Prostate gland (tissue), 2 donors: ENCODE measurements around the gene VPS36. TPM values are rescaled to one million over a fixed set of nuclear protein-coding genes. Genes with fewer than 3 reads are reported as not detected.

Experiments used
- DNase-seq: peaks from one replicate; pipeline ENCODE4 v3.0.0-alpha.2; 2019; ENCODE audit warnings: low spot score
- H3K27ac ChIP-seq, 2 donors: fragments of 200-600 bp; sonication (generic); 2 replicates each; pipeline ENCODE4 v1.5.1; 2017 to 2019
- H3K27me3 ChIP-seq: fragments of 200-600 bp; sonication (generic); replicated peaks from 2 replicates; pipeline ENCODE4 v1.5.1; 2019; ENCODE audit not compliant: insufficient read depth
- H3K36me3 ChIP-seq, 2 donors: fragments of 200-600 bp; sonication (generic); 1 replicate in 1 of 2; 2 replicates in 1 of 2; pipeline versions ENCODE4 v1.5.1 to v1.8.1; 2017 to 2019
- H3K4me1 ChIP-seq: fragments of 200-600 bp; sonication (generic); replicated peaks from 2 replicates; pipeline ENCODE4 v1.5.1; 2019
- H3K4me3 ChIP-seq, 2 donors: fragments of 200-600 bp; sonication (generic); 2 replicates each; pipeline ENCODE4 v1.5.1; 2017 to 2019
- H3K9me3 ChIP-seq: fragments of 200-600 bp; sonication (generic); 2 replicates; pipeline ENCODE4 v1.5.1; 2017
- POLR2A ChIP-seq: fragments of 450-650 bp; IDR thresholded peaks from one replicate; pipeline ENCODE4 v1.6.1; 2016; ENCODE audit warnings: antibody characterized with exemption, mild to moderate bottlenecking
- POLR2AphosphoS5 ChIP-seq: sonication (generic); formaldehyde crosslinking; IDR thresholded peaks from one replicate; pipeline ENCODE4 v1.6.1; 2017; ENCODE audit warnings: antibody characterized with exemption
- WGBS: methylation state at CpG from one replicate; pipeline ENCODE4 v1.1.5; 2018; 5-methylcytosine and 5-hydroxymethylcytosine counted together
- intact Hi-C: fragments of 100-400 bp; cut with DNase I; formaldehyde crosslinking; loops from one replicate; pipeline ENCODE4 v1.14.2; 2022
- total RNA-seq, 2 donors: library from RNA; depleted of rRNA; stranded (reverse); fragments of >200 nt; gene quantifications; one replicate each; pipeline ENCODE4 v1.1.0, GENCODE V29; 2016
- TF ChIP-seq, protein P1 (sequence below), 4 experiments: fragments of 200-600 bp in 2 of 4; fragments of 450-650 bp in 2 of 4; sonication (generic) in 2 of 4; IDR thresholded peaks; 1 replicate in 3 of 4; 2 replicates in 1 of 4; pipeline ENCODE4 v1.5.1; 2016 to 2019; ENCODE audit warnings: antibody characterized with exemption in 4 of 4, mild to moderate bottlenecking in 2 of 4, moderate library complexity in 2 of 4

VPS36 gene
- total RNA-seq, 2 donors from 2014 or later, result 43.9 to 46.6 TPM

GRCh38 chr13:52449331-52450011 lies 963 bp downstream of the VPS36 start:
- Histone ChIP-seq H3K27me3 (no peaks in the 10 kb centered on the region), H3K27ac (peak overlapping the region; percentile 89 to 96), H3K4me1 (peaks cover 2% of the 10 kb centered on the region), H3K4me3 (peak overlapping the region; percentile 92 to 94), H3K36me3 (no peaks in the 10 kb centered on the region), H3K9me3 (no peaks in the 10 kb centered on the region)
- WGBS, result 3% methylated on average over 10 of the region's 10 CpGs
- TF ChIP-seq POLR2A, result no peak
- TF ChIP-seq POLR2AphosphoS5, result no peak
- TF ChIP-seq, protein P1, sequence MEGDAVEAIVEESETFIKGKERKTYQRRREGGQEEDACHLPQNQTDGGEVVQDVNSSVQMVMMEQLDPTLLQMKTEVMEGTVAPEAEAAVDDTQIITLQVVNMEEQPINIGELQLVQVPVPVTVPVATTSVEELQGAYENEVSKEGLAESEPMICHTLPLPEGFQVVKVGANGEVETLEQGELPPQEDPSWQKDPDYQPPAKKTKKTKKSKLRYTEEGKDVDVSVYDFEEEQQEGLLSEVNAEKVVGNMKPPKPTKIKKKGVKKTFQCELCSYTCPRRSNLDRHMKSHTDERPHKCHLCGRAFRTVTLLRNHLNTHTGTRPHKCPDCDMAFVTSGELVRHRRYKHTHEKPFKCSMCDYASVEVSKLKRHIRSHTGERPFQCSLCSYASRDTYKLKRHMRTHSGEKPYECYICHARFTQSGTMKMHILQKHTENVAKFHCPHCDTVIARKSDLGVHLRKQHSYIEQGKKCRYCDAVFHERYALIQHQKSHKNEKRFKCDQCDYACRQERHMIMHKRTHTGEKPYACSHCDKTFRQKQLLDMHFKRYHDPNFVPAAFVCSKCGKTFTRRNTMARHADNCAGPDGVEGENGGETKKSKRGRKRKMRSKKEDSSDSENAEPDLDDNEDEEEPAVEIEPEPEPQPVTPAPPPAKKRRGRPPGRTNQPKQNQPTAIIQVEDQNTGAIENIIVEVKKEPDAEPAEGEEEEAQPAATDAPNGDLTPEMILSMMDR (IDR thresholded peaks at IDR 0.05), result no peak
- intact Hi-C loops, result loop anchor here (5.0 to 10.0 kb wide), 4 partner anchors 102 to 995 kb away; partner anchors contain the start of genes ALG11, ATP7B, INTS6 and WDFY2
- no peak for DNase-seq

- H3K4me3 ChIP-seq, result no peak overlapping the region
- H3K4me1 ChIP-seq, result no peaks in the 10 kb centered on the region
- H3K9me3 ChIP-seq, result no peaks in the 10 kb centered on the region
- H3K36me3 ChIP-seq, result no peaks in the 10 kb centered on the region
- H3K27me3 ChIP-seq, result no peaks in the 10 kb centered on the region
- no peak for DNase-seq
- no peak overlapping the region for H3K27ac ChIP-seq
- intact Hi-C loops, result no loop called here
- TF ChIP-seq POLR2AphosphoS5 (no peak), POLR2A (no peak)
- TF ChIP-seq, protein P1 (IDR thresholded peaks at IDR 0.05), result no peak
- 79% methylated on average over 5 of the region's 5 CpGs for WGBS
Observed at GRCh38 chr13:52447815-52448552, 2.5 kb downstream of the VPS36 start.

DNA sequence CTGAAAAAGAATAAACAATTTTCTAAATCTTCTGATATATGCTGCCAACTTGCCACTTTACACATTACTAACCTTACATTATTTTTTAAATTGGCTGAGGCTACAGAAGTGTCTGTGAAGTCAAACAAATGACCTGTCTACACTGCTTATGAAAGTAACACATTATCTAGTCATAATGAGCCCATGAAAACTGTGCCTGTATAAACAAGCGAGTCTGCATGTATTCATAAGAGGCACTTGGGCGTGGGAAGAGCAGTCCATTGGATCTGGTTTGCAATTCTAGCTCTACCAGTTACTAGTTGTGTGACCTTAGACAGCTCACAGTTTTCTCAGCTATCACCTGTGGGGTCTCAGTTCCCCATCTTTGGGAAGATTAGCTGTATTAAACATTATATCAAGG lies 3.1 kb downstream of the VPS36 start:
- 50% methylated on average over 2 of the region's 2 CpGs for WGBS
- H3K9me3 ChIP-seq, result no peaks in the 10 kb centered on the region
- no peaks in the 10 kb centered on the region for H3K36me3 ChIP-seq
- H3K27me3 ChIP-seq, result no peaks in the 10 kb centered on the region
- H3K4me3 ChIP-seq, result no peak overlapping the region
- DNase-seq, result no peak
- intact Hi-C loops, result no loop called here
- no peaks in the 10 kb centered on the region for H3K4me1 ChIP-seq
- H3K27ac ChIP-seq, result no peak overlapping the region
- TF ChIP-seq, protein P1 (IDR thresholded peaks at IDR 0.05), result no peak
- TF ChIP-seq POLR2A (no peak), POLR2AphosphoS5 (no peak)

- no peaks in the 10 kb centered on the region for H3K27me3 ChIP-seq
- H3K4me1 ChIP-seq, result no peaks in the 10 kb centered on the region
- no peaks in the 10 kb centered on the region for H3K36me3 ChIP-seq
- no peak overlapping the region for H3K4me3 ChIP-seq
- H3K9me3 ChIP-seq, result no peaks in the 10 kb centered on the region
- intact Hi-C loops, result no loop called here
- TF ChIP-seq, protein P1 (IDR thresholded peaks at IDR 0.05), result no peak
- TF ChIP-seq POLR2A (no peak), POLR2AphosphoS5 (peak; percentile 73)
- no peak overlapping the region for H3K27ac ChIP-seq
- DNase-seq, result no peak
- WGBS, result 54% methylated on average over 1 of the region's 1 CpG
Observed at GRCh38 chr13:52446265-52446664, 4.2 kb downstream of the VPS36 start.
